Measurements from ENCODE around the gene NKD1. TPM values are rescaled to one million over a fixed set of nuclear protein-coding genes. Genes with fewer than 3 reads are reported as not detected.

NKD1 gene
- total and polyA plus RNA-seq, 7 donors, result 0.04 to 0.45 (median 0.22) TPM

DNA sequence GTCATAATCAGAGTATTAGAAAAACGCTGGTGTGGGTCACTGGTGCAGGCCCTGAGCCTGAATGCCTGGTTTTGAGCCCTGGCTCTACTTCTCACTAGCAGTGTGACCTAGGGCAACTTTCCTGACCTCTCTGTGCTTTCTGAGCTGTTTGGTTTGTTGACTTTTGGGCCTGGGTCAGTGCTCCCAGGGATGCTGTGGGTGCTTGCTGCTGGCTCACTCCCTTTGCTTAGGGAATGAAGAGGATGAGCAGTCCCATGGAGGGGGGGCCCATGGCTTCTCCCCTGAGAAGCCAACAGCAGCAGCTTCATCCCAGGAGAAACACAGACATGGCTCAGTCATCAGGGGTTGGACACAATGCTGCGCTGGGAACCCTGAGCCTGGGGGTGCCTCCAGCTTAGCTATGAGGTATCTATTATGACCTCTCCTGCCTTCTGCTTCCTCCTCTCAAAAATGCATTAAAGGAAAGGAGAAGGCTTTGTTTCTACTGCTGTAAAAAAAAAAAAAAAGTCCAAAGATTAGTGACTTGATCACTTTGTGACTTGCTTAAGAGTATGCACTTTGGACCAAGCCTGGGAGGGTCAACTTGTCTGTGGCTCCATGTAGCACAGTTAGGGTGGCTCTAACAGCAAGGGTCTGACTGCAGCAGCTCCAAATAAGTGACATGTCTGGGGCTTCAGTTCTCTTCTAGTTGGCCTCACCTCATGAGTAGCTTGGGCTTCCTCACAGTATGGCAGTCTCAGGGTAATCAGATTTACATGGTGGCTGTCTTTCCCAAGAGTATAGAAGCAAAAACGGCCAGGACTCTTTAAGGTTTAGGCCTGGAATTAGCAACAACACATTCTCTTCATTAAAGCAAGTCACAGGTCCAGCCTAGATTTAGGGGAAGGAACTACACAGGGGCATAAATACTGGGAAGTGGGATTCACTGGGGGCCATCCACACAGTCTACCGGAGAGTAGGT, 13.0 kb downstream of the NKD1 start:
- Histone ChIP-seq H3K27me3 (ENCODE audit: insufficient read depth in 3 of 3, low read length in 2 of 3) (no peaks in the 10 kb centered on the region), H3K27ac (no peak overlapping the region), H3K9me3 (no peaks in the 10 kb centered on the region), H3K4me1 (no peaks in the 10 kb centered on the region), H3K4me3 (no peak overlapping the region), H3K36me3 (ENCODE audit: insufficient read depth in 1 of 2, low read depth in 1 of 2) (no peaks in the 10 kb centered on the region)
- no peak for DNase-seq
- intact Hi-C loops (cut with DNase I), result no loop called here
- TF ChIP-seq, protein P1, sequence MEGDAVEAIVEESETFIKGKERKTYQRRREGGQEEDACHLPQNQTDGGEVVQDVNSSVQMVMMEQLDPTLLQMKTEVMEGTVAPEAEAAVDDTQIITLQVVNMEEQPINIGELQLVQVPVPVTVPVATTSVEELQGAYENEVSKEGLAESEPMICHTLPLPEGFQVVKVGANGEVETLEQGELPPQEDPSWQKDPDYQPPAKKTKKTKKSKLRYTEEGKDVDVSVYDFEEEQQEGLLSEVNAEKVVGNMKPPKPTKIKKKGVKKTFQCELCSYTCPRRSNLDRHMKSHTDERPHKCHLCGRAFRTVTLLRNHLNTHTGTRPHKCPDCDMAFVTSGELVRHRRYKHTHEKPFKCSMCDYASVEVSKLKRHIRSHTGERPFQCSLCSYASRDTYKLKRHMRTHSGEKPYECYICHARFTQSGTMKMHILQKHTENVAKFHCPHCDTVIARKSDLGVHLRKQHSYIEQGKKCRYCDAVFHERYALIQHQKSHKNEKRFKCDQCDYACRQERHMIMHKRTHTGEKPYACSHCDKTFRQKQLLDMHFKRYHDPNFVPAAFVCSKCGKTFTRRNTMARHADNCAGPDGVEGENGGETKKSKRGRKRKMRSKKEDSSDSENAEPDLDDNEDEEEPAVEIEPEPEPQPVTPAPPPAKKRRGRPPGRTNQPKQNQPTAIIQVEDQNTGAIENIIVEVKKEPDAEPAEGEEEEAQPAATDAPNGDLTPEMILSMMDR (IDR thresholded peaks at IDR 0.05), result no peak
- 89 to 91% (median 89%) methylated on average over 4 of the region's 4 CpGs for WGBS, 3 donors
- ATAC-seq, result no peak

DNA sequence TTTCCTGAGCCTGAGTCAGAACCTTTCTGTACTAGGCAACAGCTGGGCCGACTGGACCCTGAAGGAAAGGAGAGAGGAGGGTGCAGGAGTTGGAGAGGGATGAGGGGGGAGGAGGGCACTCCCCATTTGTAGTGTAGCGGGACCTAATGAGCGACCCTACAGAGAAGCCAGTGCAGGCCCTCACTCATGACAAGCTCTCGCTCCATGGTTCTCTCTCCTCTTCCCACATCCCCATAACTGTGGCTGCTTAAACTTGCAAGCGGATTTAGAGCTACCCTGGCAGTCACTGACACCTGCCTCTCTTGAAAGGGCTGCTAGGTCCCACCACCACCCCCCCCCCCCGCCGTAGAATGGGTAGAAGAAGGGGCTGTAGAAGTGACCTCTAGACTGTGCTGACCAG, 14.5 kb downstream of the NKD1 start:
- 81 to 95% (median 87%) methylated on average over 7 of the region's 7 CpGs for WGBS, 3 donors
- no peak overlapping the region for H3K27ac ChIP-seq
- TF ChIP-seq, protein P1 (IDR thresholded peaks at IDR 0.05), result no peak
- no peak overlapping the region for H3K4me3 ChIP-seq
- DNase-seq, result no peak
- H3K4me1 ChIP-seq, result no peaks in the 10 kb centered on the region
- H3K27me3 ChIP-seq (ENCODE audit: insufficient read depth in 3 of 3, low read length in 2 of 3), result no peaks in the 10 kb centered on the region
- intact Hi-C loops (cut with DNase I), result no loop called here
- no peak for ATAC-seq
- H3K9me3 ChIP-seq, result no peaks in the 10 kb centered on the region
- H3K36me3 ChIP-seq (ENCODE audit: insufficient read depth in 1 of 2, low read depth in 1 of 2), result no peaks in the 10 kb centered on the region

DNA sequence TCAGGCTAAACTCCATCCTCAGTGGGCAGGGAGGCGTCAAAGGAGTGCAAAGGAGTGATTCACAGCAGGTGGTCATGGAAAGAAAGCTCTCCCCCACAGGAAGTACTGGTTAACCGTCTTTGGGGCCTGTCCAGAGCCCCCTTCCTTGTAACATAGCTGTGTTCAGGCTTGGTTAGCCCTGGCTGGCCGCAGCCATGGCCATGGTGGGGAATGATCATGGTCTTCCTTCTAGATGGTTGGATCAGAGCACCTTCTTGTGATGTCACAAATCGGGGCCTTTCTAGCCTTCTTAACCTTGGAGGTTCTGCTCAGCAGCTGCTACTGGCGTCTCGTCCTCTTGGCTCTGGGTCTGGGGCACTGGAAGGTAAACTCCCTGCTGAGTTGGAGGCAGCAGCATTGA, 15.8 kb downstream of the NKD1 start:
- Histone ChIP-seq H3K27me3 (ENCODE audit: insufficient read depth in 3 of 3, low read length in 2 of 3) (no peaks in the 10 kb centered on the region), H3K9me3 (no peaks in the 10 kb centered on the region), H3K4me3 (no peak overlapping the region), H3K36me3 (ENCODE audit: insufficient read depth in 1 of 2, low read depth in 1 of 2) (no peaks in the 10 kb centered on the region), H3K4me1 (no peaks in the 10 kb centered on the region), H3K27ac (no peak overlapping the region)
- TF ChIP-seq, protein P1 (IDR thresholded peaks at IDR 0.05), result no peak
- 58 to 60% (median 58%) methylated on average over 6 of the region's 6 CpGs for WGBS, 3 donors
- intact Hi-C loops (cut with DNase I), result no loop called here
- DNase-seq (no peak), ATAC-seq (no peak)

DNA sequence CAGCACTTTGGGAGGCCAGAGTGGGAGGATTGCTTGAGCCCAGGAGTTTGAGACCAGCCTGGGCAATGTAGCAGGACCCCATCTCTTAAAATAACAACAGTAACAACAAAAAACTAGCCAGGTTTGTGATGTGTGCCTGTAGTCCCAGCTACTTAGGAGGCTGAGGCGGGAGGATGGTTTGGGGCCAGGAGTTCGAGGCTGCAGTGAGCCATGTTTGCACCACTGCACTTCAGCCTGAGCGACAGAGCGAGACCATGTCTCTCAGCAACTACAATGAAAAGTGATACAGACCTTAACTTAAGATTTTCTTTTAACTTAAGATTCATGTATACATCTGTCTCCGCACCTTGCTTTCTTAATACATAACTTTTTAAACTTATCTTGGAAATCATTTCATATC, 17.2 kb downstream of the NKD1 start:
- Histone ChIP-seq H3K27ac (no peak overlapping the region), H3K4me3 (no peak overlapping the region), H3K4me1 (no peaks in the 10 kb centered on the region), H3K27me3 (ENCODE audit: insufficient read depth in 3 of 3, low read length in 2 of 3) (no peaks in the 10 kb centered on the region), H3K36me3 (ENCODE audit: insufficient read depth in 1 of 2, low read depth in 1 of 2) (no peaks in the 10 kb centered on the region), H3K9me3 (no peaks in the 10 kb centered on the region)
- no peak for DNase-seq
- TF ChIP-seq, protein P1 (IDR thresholded peaks at IDR 0.05), result no peak
- intact Hi-C loops (cut with DNase I), result no loop called here
- no peak for ATAC-seq
- WGBS, 3 donors, result 97 to 98% (median 97%) methylated on average over 5 of the region's 5 CpGs
